Astrocyte of the cerebellum (primary cell): ENCODE results near the gene ABHD12.
A peak's percentile ranks its signal among the peaks of the same experiment; 100 is the strongest.
"Not testable (repeated sequence)": the region's sequence is repeated elsewhere in the genome, so short reads cannot be mapped to it uniquely, and the experiment has no call there.

Source experiments
- DNase-seq: peaks from one replicate; pipeline ENCODE4 v3.0.0-alpha.2; 2011; ENCODE audit warnings: low read depth
- H3K4me3 ChIP-seq: 2 replicates; pipeline ENCODE4 v1.5.1; 2011; ENCODE audit warnings: mild to moderate bottlenecking, low read depth, low read length, moderate library complexity
- CTCF ChIP-seq: IDR thresholded peaks from 2 replicates; pipeline ENCODE4 v1.5.1; 2012; ENCODE audit warnings: low read length, low read depth, moderate library complexity, mild to moderate bottlenecking; ENCODE audit errors: missing control alignments
- in situ Hi-C: cut with HindIII; loops from 2 replicates; pipeline ENCODE4 v1.10.0; 2017; ENCODE audit warnings: low sequenced_read_pairs

ABHD12 gene

GRCh38 chr20:25338112-25339023 is 52.3 kb downstream of the ABHD12 start:
- no peak overlapping the region for H3K4me3 ChIP-seq
- in situ Hi-C loops, result no loop called here
- no peak for TF ChIP-seq CTCF
- DNase-seq, result no peak

- DNase-seq, result peak; percentile 15
- no peak overlapping the region for H3K4me3 ChIP-seq
- TF ChIP-seq CTCF, result peak; percentile 61
- in situ Hi-C loops, result no loop called here
These were observed 53.8 kb downstream of the ABHD12 start for GRCh38 chr20:25336561-25337422.

GRCh38 chr20:25334972-25335371 is 55.7 kb downstream of the ABHD12 start:
- in situ Hi-C loops, result not testable (repeated sequence)

GRCh38 chr20:25328954-25329498 is 61.6 kb downstream of the ABHD12 start:
- TF ChIP-seq CTCF, result no peak
- H3K4me3 ChIP-seq, result no peak overlapping the region
- in situ Hi-C loops, result no loop called here
- no peak for DNase-seq

More at GRCh38 chr20:25334972-25335371, 55.7 kb downstream of the ABHD12 start:
- not testable (repeated sequence) for H3K4me3 ChIP-seq, DNase-seq

- in situ Hi-C loops, result no loop called here
- no peak for TF ChIP-seq CTCF
- DNase-seq, result no peak
- H3K4me3 ChIP-seq, result no peak overlapping the region
These were observed 63.0 kb downstream of the ABHD12 start for GRCh38 chr20:25327521-25328235.

GRCh38 chr20:25325997-25326396 is 64.6 kb downstream of the ABHD12 start:
- no peak for TF ChIP-seq CTCF
- DNase-seq, result no peak
- H3K4me3 ChIP-seq, result no peak overlapping the region
- in situ Hi-C loops, result no loop called here
